PFSK-1 (cell line): ENCODE measurements around the gene DYNLT1.

Source experiments
- FOXP2 ChIP-seq: optimal IDR thresholded peaks from 2 replicates; pipeline ENCODE3; 2011; ENCODE audit warnings: borderline replicate concordance, control low read depth, inconsistent platforms; ENCODE audit not compliant: insufficient read depth; ENCODE audit errors: extremely low read length, extremely low read depth
- POLR2AphosphoS5 ChIP-seq: IDR thresholded peaks from 2 replicates; pipeline ENCODE4 v1.6.1; 2012; ENCODE audit warnings: low read depth, mild to moderate bottlenecking, control low read depth, low read length, moderate library complexity
- SIN3A ChIP-seq: IDR thresholded peaks from 2 replicates; pipeline ENCODE4 v1.6.1; 2012; ENCODE audit warnings: mild to moderate bottlenecking, low read length, moderate library complexity, borderline replicate concordance; ENCODE audit not compliant: insufficient read depth
- TAF1 ChIP-seq: IDR thresholded peaks from 2 replicates; pipeline ENCODE4 v1.6.1; 2012; ENCODE audit warnings: low read length, control low read depth, borderline replicate concordance; ENCODE audit not compliant: insufficient read depth
- TF ChIP-seq, protein P1 (sequence below), 2 experiments: IDR thresholded peaks; 2 replicates each; pipeline versions ENCODE4 v1.6.1 to v1.8.0; 2011 to 2012; ENCODE audit warnings: low read depth in 2 of 2, low read length in 2 of 2, control low read depth in 1 of 2, inconsistent platforms in 1 of 2, mild to moderate bottlenecking in 1 of 2, moderate library complexity in 1 of 2; ENCODE audit not compliant: insufficient read depth in 1 of 2

The DYNLT1 gene

GRCh38 chr6:158607411-158608170, 37.0 kb downstream of the DYNLT1 start:
- TF ChIP-seq, protein P1, sequence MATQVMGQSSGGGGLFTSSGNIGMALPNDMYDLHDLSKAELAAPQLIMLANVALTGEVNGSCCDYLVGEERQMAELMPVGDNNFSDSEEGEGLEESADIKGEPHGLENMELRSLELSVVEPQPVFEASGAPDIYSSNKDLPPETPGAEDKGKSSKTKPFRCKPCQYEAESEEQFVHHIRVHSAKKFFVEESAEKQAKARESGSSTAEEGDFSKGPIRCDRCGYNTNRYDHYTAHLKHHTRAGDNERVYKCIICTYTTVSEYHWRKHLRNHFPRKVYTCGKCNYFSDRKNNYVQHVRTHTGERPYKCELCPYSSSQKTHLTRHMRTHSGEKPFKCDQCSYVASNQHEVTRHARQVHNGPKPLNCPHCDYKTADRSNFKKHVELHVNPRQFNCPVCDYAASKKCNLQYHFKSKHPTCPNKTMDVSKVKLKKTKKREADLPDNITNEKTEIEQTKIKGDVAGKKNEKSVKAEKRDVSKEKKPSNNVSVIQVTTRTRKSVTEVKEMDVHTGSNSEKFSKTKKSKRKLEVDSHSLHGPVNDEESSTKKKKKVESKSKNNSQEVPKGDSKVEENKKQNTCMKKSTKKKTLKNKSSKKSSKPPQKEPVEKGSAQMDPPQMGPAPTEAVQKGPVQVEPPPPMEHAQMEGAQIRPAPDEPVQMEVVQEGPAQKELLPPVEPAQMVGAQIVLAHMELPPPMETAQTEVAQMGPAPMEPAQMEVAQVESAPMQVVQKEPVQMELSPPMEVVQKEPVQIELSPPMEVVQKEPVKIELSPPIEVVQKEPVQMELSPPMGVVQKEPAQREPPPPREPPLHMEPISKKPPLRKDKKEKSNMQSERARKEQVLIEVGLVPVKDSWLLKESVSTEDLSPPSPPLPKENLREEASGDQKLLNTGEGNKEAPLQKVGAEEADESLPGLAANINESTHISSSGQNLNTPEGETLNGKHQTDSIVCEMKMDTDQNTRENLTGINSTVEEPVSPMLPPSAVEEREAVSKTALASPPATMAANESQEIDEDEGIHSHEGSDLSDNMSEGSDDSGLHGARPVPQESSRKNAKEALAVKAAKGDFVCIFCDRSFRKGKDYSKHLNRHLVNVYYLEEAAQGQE (IDR thresholded peaks at IDR 0.05; ENCODE audit: insufficient read depth in 1 of 2, low read depth in 2 of 2, low read length in 2 of 2), result no peak
- TF ChIP-seq POLR2AphosphoS5, result no peak
- TF ChIP-seq SIN3A, result no peak
- no peak for TF ChIP-seq TAF1
- no peak for TF ChIP-seq FOXP2

DNA sequence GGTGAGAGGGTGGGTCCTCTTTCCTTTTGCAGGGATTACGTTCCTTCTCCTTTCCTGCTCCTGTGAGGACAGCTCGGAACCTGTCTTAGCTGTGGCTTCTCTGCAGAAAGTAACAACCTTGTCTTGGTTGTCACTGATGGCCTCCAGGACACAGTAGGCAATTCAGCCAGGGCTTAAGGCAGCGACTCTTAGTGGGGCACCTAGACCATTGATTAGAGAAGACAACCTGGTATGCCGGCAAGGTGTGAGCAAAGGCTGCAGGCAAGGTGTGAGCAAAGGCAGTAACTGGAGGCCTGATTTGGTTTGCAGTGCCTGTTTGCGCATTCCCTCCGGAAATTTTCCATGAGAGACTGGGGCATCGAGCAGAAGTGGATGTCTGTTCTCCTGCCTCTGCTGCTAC, 37.6 kb downstream of the DYNLT1 start:
- TF ChIP-seq FOXP2 (no peak), SIN3A (no peak), TAF1 (no peak), POLR2AphosphoS5 (no peak)
- TF ChIP-seq, protein P1 (IDR thresholded peaks at IDR 0.05; ENCODE audit: insufficient read depth in 1 of 2, low read depth in 2 of 2, low read length in 2 of 2), result no peak

DNA sequence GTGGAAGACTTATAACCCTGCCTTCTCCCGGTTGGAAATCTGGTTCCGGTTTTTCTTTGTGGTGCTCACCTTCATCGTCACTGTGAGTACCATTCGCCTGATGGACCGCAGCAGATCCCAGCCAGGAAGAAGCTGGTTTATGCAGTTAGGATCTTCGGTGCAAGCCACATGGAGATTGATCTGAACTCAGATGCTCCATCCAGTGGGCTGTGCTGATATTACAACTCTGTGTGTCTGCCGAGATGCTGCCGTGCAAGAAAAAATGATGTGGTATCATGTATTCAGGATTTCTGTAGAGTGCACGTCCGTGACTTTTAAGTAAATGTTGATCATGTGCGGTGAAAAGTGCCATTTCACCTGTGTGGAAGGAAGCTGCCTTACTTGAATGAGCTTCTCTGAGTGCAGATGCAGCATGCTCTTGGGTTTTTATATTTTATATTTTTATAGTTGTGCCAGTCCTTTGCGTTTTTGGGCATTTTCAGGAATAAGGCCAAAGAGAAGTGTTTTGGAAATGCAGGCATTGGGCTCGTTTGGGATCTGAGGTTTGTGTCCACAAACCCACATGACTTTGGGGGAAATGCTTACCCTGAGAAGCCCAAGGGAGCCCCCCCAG, 39.2 kb downstream of the DYNLT1 start:
- no peak for TF ChIP-seq FOXP2
- no peak for TF ChIP-seq SIN3A
- TF ChIP-seq POLR2AphosphoS5, result no peak
- no peak for TF ChIP-seq TAF1
- TF ChIP-seq, protein P1 (IDR thresholded peaks at IDR 0.05; ENCODE audit: insufficient read depth in 1 of 2, low read depth in 2 of 2, low read length in 2 of 2), result no peak

- TF ChIP-seq, protein P1 (IDR thresholded peaks at IDR 0.05; ENCODE audit: insufficient read depth in 1 of 2, low read depth in 2 of 2, low read length in 2 of 2), result no peak
- TF ChIP-seq SIN3A, result no peak
- no peak for TF ChIP-seq POLR2AphosphoS5
- no peak for TF ChIP-seq FOXP2
- TF ChIP-seq TAF1, result no peak
These were observed 40.5 kb downstream of the DYNLT1 start for GRCh38 chr6:158604048-158604406.
